Immature natural killer cell (primary cell): ENCODE data around the gene LMF1. TPM values are rescaled to one million over a fixed set of nuclear protein-coding genes. Genes with fewer than 3 reads are reported as not detected.
A peak's percentile ranks its signal among the peaks of the same experiment; 100 is the strongest.
"Not testable (repeated sequence)": the region's sequence is repeated elsewhere in the genome, so short reads cannot be mapped to it uniquely, and the experiment has no call there.

ENCODE experiments used
- DNase-seq, 3 donors: peaks; one replicate each; pipeline ENCODE4 v3.0.0; 2022; ENCODE audit warnings: mixed read lengths in 1 of 3
- H3K27ac Mint-ChIP-seq, 6 donors: one replicate each; pipeline ENCODE4 v1.8.0; 2020; ENCODE audit warnings: mixed read lengths in 6 of 6, mild to moderate bottlenecking in 5 of 6, inconsistent platforms in 4 of 6, moderate library complexity in 3 of 6
- H3K27me3 Mint-ChIP-seq, 3 donors: one replicate each; pipeline ENCODE4 v1.8.0; 2020 to 2021; ENCODE audit warnings: low read depth in 3 of 3, mild to moderate bottlenecking in 3 of 3, mixed read lengths in 3 of 3, moderate library complexity in 3 of 3, inconsistent platforms in 1 of 3
- H3K36me3 Mint-ChIP-seq, 3 donors: one replicate each; pipeline ENCODE4 v1.8.0; 2020; ENCODE audit warnings: mixed read lengths in 3 of 3, inconsistent platforms in 2 of 3, mild to moderate bottlenecking in 2 of 3
- H3K4me1 Mint-ChIP-seq, 2 donors: one replicate each; pipeline ENCODE4 v1.8.0; 2020; ENCODE audit warnings: inconsistent platforms in 2 of 2, mild to moderate bottlenecking in 2 of 2, mixed read lengths in 2 of 2, moderate library complexity in 1 of 2
- H3K4me3 Mint-ChIP-seq, 5 donors: one replicate each; pipeline ENCODE4 v1.8.0; 2020; ENCODE audit warnings: mild to moderate bottlenecking in 5 of 5, mixed read lengths in 5 of 5, inconsistent platforms in 3 of 5, moderate library complexity in 3 of 5
- H3K9me3 Mint-ChIP-seq, 6 donors: one replicate each; pipeline ENCODE4 v1.8.0; 2020; ENCODE audit warnings: mild to moderate bottlenecking in 6 of 6, mixed read lengths in 6 of 6, inconsistent platforms in 4 of 6, moderate library complexity in 3 of 6
- polyA plus RNA-seq, 3 donors: library from polyadenylated mRNA; unstranded; fragments of 300-500 nt; fragmentation: Illumina TruSeq; gene quantifications; one replicate each; pipeline ENCODE4 v1.2.3, GENCODE V29; 2021

LMF1 gene
- polyA plus RNA-seq, 3 donors from 2014 or later = 12.2 to 15.5 (median 12.6) TPM

- Mint-ChIP-seq H3K36me3 (peaks cover 5 to 13% (median 9%) of the 10 kb centered on the region in 3 donors), H3K27ac (peak overlapping the region in 1 of 6 donors; percentile 12), H3K4me3 (peak overlapping the region in 1 of 5 donors; percentile 0), H3K4me1 (peaks cover 3 to 13% of the 10 kb centered on the region in 2 donors)
- H3K9me3 Mint-ChIP-seq, H3K27me3 Mint-ChIP-seq, DNase-seq: not testable (repeated sequence)
Measured at GRCh38 chr16:953818-954217, 17.0 kb downstream of the LMF1 start.

GRCh38 chr16:952321-952720 lies 18.5 kb downstream of the LMF1 start:
- Mint-ChIP-seq H3K27me3 (peaks cover 0 to 4% (median 2%) of the 10 kb centered on the region in 3 donors), H3K4me1 (peaks cover 3 to 13% of the 10 kb centered on the region in 2 donors), H3K4me3 (no peak overlapping the region), H3K9me3 (peaks cover 0 to 3% (median 0%) of the 10 kb centered on the region in 6 donors), H3K36me3 (peaks cover 5 to 13% (median 8%) of the 10 kb centered on the region in 3 donors), H3K27ac (peak overlapping the region in 1 of 6 donors; percentile 71)
- DNase-seq = no peak

GRCh38 chr16:951660-952301 lies 19.0 kb downstream of the LMF1 start:
- Mint-ChIP-seq H3K27ac (peak overlapping the region in 1 of 6 donors; percentile 55), H3K9me3 (peaks cover 0 to 3% (median 0%) of the 10 kb centered on the region in 6 donors), H3K36me3 (peaks cover 4 to 15% (median 6%) of the 10 kb centered on the region in 3 donors), H3K27me3 (peaks cover 0 to 4% (median 2%) of the 10 kb centered on the region in 3 donors), H3K4me1 (peaks cover 3 to 13% of the 10 kb centered on the region in 2 donors), H3K4me3 (no peak overlapping the region)
- DNase-seq = peak in 1 of 3 donors; percentile 30

- not testable (repeated sequence) for H3K27me3 Mint-ChIP-seq
- H3K36me3 Mint-ChIP-seq = peaks cover 6 to 17% (median 9%) of the 10 kb centered on the region in 3 donors
- peak overlapping the region in 1 of 6 donors; percentile 55 for H3K27ac Mint-ChIP-seq
Measured at GRCh38 chr16:950733-951573, 19.8 kb downstream of the LMF1 start.

GRCh38 chr16:948767-949166 lies 22.0 kb downstream of the LMF1 start:
- not testable (repeated sequence) for H3K4me3 Mint-ChIP-seq, H3K27me3 Mint-ChIP-seq, H3K27ac Mint-ChIP-seq, H3K4me1 Mint-ChIP-seq, DNase-seq, H3K9me3 Mint-ChIP-seq
- peaks cover 22 to 29% (median 25%) of the 10 kb centered on the region in 3 donors for H3K36me3 Mint-ChIP-seq

More at GRCh38 chr16:950733-951573, 19.8 kb downstream of the LMF1 start:
- not testable (repeated sequence) for DNase-seq, H3K4me3 Mint-ChIP-seq, H3K9me3 Mint-ChIP-seq
- peaks cover 3 to 13% of the 10 kb centered on the region in 2 donors for H3K4me1 Mint-ChIP-seq

GRCh38 chr16:947922-948303 lies 22.9 kb downstream of the LMF1 start:
- H3K4me3 Mint-ChIP-seq, DNase-seq, H3K4me1 Mint-ChIP-seq, H3K27me3 Mint-ChIP-seq, H3K27ac Mint-ChIP-seq: not testable (repeated sequence)
- H3K9me3 Mint-ChIP-seq = peaks cover 5 to 12% (median 8%) of the 10 kb centered on the region in 6 donors
- H3K36me3 Mint-ChIP-seq = peaks cover 26 to 32% (median 28%) of the 10 kb centered on the region in 3 donors

- Mint-ChIP-seq H3K9me3 (peaks cover 10 to 16% (median 13%) of the 10 kb centered on the region in 6 donors), H3K4me3 (no peak overlapping the region), H3K4me1 (peaks cover 3 to 5% of the 10 kb centered on the region in 2 donors), H3K27me3 (peaks cover 0 to 7% (median 1%) of the 10 kb centered on the region in 3 donors), H3K36me3 (peaks cover 31 to 34% (median 32%) of the 10 kb centered on the region in 3 donors), H3K27ac (no peak overlapping the region)
- no peak for DNase-seq
Measured at GRCh38 chr16:947255-947921, 23.4 kb downstream of the LMF1 start.

- peaks cover 0 to 7% (median 2%) of the 10 kb centered on the region in 3 donors for H3K27me3 Mint-ChIP-seq
- peaks cover 19 to 28% (median 23%) of the 10 kb centered on the region in 6 donors for H3K9me3 Mint-ChIP-seq
- no peak overlapping the region for H3K27ac Mint-ChIP-seq
- DNase-seq = no peak
- H3K4me3 Mint-ChIP-seq = no peak overlapping the region
- no peaks in the 10 kb centered on the region for H3K4me1 Mint-ChIP-seq
- peaks cover 38 to 42% (median 41%) of the 10 kb centered on the region in 3 donors for H3K36me3 Mint-ChIP-seq
Measured at GRCh38 chr16:946048-946395, 24.8 kb downstream of the LMF1 start.

- peaks cover 0 to 7% (median 2%) of the 10 kb centered on the region in 3 donors for H3K27me3 Mint-ChIP-seq
- peaks cover 19 to 30% (median 23%) of the 10 kb centered on the region in 6 donors for H3K9me3 Mint-ChIP-seq
- peaks cover 38 to 47% (median 46%) of the 10 kb centered on the region in 3 donors for H3K36me3 Mint-ChIP-seq
- H3K4me1 Mint-ChIP-seq = no peaks in the 10 kb centered on the region
- no peak for DNase-seq
- H3K27ac Mint-ChIP-seq = no peak overlapping the region
- H3K4me3 Mint-ChIP-seq = no peak overlapping the region
Measured at GRCh38 chr16:945271-946047, 25.3 kb downstream of the LMF1 start.

GRCh38 chr16:943971-944370 lies 26.8 kb downstream of the LMF1 start:
- H3K27me3 Mint-ChIP-seq = peaks cover 0 to 7% (median 2%) of the 10 kb centered on the region in 3 donors

GRCh38 chr16:942436-943060 lies 28.2 kb downstream of the LMF1 start:
- Mint-ChIP-seq H3K36me3 (peaks cover 43 to 58% (median 56%) of the 10 kb centered on the region in 3 donors), H3K4me1 (no peaks in the 10 kb centered on the region), H3K27me3 (peaks cover 0 to 3% (median 2%) of the 10 kb centered on the region in 3 donors), H3K4me3 (no peak overlapping the region), H3K9me3 (peaks cover 19 to 30% (median 23%) of the 10 kb centered on the region in 6 donors), H3K27ac (no peak overlapping the region)
- DNase-seq = no peak

More at GRCh38 chr16:943971-944370, 26.8 kb downstream of the LMF1 start:
- DNase-seq = no peak
- peaks cover 38 to 53% (median 51%) of the 10 kb centered on the region in 3 donors for H3K36me3 Mint-ChIP-seq
- no peaks in the 10 kb centered on the region for H3K4me1 Mint-ChIP-seq
- H3K9me3 Mint-ChIP-seq = peaks cover 19 to 30% (median 23%) of the 10 kb centered on the region in 6 donors
- no peak overlapping the region for H3K4me3 Mint-ChIP-seq
- H3K27ac Mint-ChIP-seq = peak overlapping the region in 1 of 6 donors; percentile 66

GRCh38 chr16:939941-940340 lies 30.8 kb downstream of the LMF1 start:
- Mint-ChIP-seq H3K36me3 (peaks cover 34 to 50% (median 46%) of the 10 kb centered on the region in 3 donors), H3K9me3 (peaks cover 19 to 30% (median 23%) of the 10 kb centered on the region in 6 donors), H3K27ac (no peak overlapping the region), H3K4me1 (no peaks in the 10 kb centered on the region), H3K4me3 (no peak overlapping the region), H3K27me3 (peaks cover 0 to 2% (median 0%) of the 10 kb centered on the region in 3 donors)
- no peak for DNase-seq
